Neutrophil (primary cell): ENCODE data around the gene BTN2A1.
"Not testable (repeated sequence)": the region's sequence is repeated elsewhere in the genome, so short reads cannot be mapped to it uniquely, and the experiment has no call there.

Experiments
- H3K27ac ChIP-seq: fragments of 200-600 bp; sonication (generic); 2 replicates; pipeline ENCODE4 v1.5.1; 2016; ENCODE audit warnings: mild to moderate bottlenecking, moderate library complexity
- H3K27me3 ChIP-seq: fragments of 200-600 bp; sonication (generic); 2 replicates; pipeline ENCODE4 v1.6.0; 2016; ENCODE audit warnings: mild to moderate bottlenecking
- H3K36me3 ChIP-seq: fragments of 200-600 bp; sonication (generic); 2 replicates; pipeline ENCODE4 v1.5.1; 2017
- H3K4me1 ChIP-seq, 2 experiments: fragments of 200-600 bp in 1 of 2; sonication (generic) in 1 of 2; 1 replicate in 1 of 2; 2 replicates in 1 of 2; pipeline versions ENCODE4 v1.5.1 to v1.6.1; 2013 to 2016; ENCODE audit warnings: low read depth in 1 of 2, low read length in 1 of 2, mild to moderate bottlenecking in 1 of 2, moderate library complexity in 1 of 2; ENCODE audit not compliant: control insufficient read depth in 1 of 2, insufficient read depth in 1 of 2
- H3K4me3 ChIP-seq, 2 experiments: fragments of 200-600 bp in 1 of 2; sonication (generic) in 1 of 2; 1 replicate in 1 of 2; 2 replicates in 1 of 2; pipeline ENCODE4 v1.5.1; 2013 to 2016; ENCODE audit warnings: low read depth in 1 of 2, low read length in 1 of 2, mild to moderate bottlenecking in 1 of 2, moderate library complexity in 1 of 2
- H3K9me3 ChIP-seq: fragments of 200-600 bp; sonication (generic); 2 replicates; pipeline ENCODE4 v1.5.1; 2016
- CTCF ChIP-seq: fragments of 200-600 bp; sonication (generic); IDR thresholded peaks from 2 replicates; pipeline ENCODE4 v1.5.1; 2016; ENCODE audit warnings: antibody characterized with exemption

Gene BTN2A1

GRCh38 chr6:26497610-26498009, 39.9 kb downstream of the BTN2A1 start:
- Histone ChIP-seq H3K27me3 (peaks cover 54% of the 10 kb centered on the region), H3K4me1 (peaks cover 8 to 10% of the 10 kb centered on the region in 2 experiments), H3K9me3 (no peaks in the 10 kb centered on the region), H3K4me3 (no peak overlapping the region), H3K27ac (no peak overlapping the region), H3K36me3 (no peaks in the 10 kb centered on the region)
- no peak for TF ChIP-seq CTCF

- Histone ChIP-seq H3K27ac (no peak within 1 kb of the TSS), H3K9me3 (no peaks in the 10 kb centered on the region), H3K4me1 (peaks cover 8 to 10% of the 10 kb centered on the region in 2 experiments), H3K36me3 (no peaks in the 10 kb centered on the region), H3K27me3 (peaks cover 66% of the 10 kb centered on the region), H3K4me3 (no peak within 1 kb of the TSS)
- no peak for TF ChIP-seq CTCF
These were observed 42.3 kb downstream of the BTN2A1 start, which contains the start of gene BTN1A1 for GRCh38 chr6:26500102-26500501. Gene BTN1A1 (plus strand): TSS chr6:26500303. CDS start chr6:26501287, 984 bp downstream.

- H3K9me3 ChIP-seq = no peaks in the 10 kb centered on the region
- peak overlapping the region; percentile 12 to 31 for H3K4me3 ChIP-seq
- H3K4me1 ChIP-seq = peaks cover 8 to 10% of the 10 kb centered on the region in 2 experiments
- no peaks in the 10 kb centered on the region for H3K36me3 ChIP-seq
- no peak overlapping the region for H3K27ac ChIP-seq
- TF ChIP-seq CTCF = no peak
- peaks cover 69% of the 10 kb centered on the region for H3K27me3 ChIP-seq
These were observed 43.8 kb downstream of the BTN2A1 start for GRCh38 chr6:26501482-26501986.

GRCh38 chr6:26502165-26502564, 44.4 kb downstream of the BTN2A1 start:
- Histone ChIP-seq H3K9me3 (no peaks in the 10 kb centered on the region), H3K4me3 (no peak overlapping the region), H3K27ac (no peak overlapping the region), H3K36me3 (no peaks in the 10 kb centered on the region), H3K4me1 (peaks cover 8 to 10% of the 10 kb centered on the region in 2 experiments), H3K27me3 (peaks cover 69% of the 10 kb centered on the region)
- no peak for TF ChIP-seq CTCF

- Histone ChIP-seq H3K27me3 (peaks cover 69% of the 10 kb centered on the region), H3K36me3 (no peaks in the 10 kb centered on the region), H3K9me3 (no peaks in the 10 kb centered on the region), H3K4me3 (no peak overlapping the region), H3K27ac (no peak overlapping the region), H3K4me1 (peaks cover 8 to 10% of the 10 kb centered on the region in 2 experiments)
- no peak for TF ChIP-seq CTCF
These were observed 44.9 kb downstream of the BTN2A1 start for GRCh38 chr6:26502626-26503025.

GRCh38 chr6:26507658-26508057, 49.9 kb downstream of the BTN2A1 start:
- H3K27me3 ChIP-seq = peaks cover 29% of the 10 kb centered on the region
- no peak overlapping the region for H3K27ac ChIP-seq
- no peak for TF ChIP-seq CTCF
- H3K9me3 ChIP-seq = no peaks in the 10 kb centered on the region
- no peaks in the 10 kb centered on the region for H3K4me1 ChIP-seq
- no peak overlapping the region for H3K4me3 ChIP-seq
- H3K36me3 ChIP-seq = no peaks in the 10 kb centered on the region

GRCh38 chr6:26511033-26511432, 53.3 kb downstream of the BTN2A1 start:
- not testable (repeated sequence) for H3K27ac ChIP-seq, H3K27me3 ChIP-seq, H3K9me3 ChIP-seq, H3K4me1 ChIP-seq, H3K4me3 ChIP-seq, H3K36me3 ChIP-seq
